Measurements from ENCODE around the gene UROD.

UROD gene

DNA sequence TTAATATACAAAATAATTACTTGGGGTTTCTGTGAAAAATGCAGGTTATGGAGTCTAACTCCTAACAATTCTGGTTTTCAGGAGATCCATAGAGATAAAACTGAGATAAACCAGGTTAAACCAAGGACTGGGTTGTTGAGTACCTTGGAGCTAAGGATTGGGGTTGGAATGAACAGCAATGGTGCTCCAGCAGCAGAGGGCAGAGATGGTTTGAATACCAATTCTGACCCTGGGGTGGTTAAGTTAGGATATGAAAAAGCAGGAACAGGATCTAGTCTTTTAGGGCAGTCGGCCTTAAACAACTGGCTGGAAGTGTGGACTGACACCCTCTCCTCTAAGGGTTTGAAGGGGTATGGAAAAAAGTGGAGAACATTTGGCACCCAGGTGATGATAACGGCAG lies 53.0 kb downstream of the UROD start:
- no peak overlapping the region for H3K4me3 ChIP-seq (ENCODE audit: low read depth, low read length)
- TF ChIP-seq, protein P1, sequence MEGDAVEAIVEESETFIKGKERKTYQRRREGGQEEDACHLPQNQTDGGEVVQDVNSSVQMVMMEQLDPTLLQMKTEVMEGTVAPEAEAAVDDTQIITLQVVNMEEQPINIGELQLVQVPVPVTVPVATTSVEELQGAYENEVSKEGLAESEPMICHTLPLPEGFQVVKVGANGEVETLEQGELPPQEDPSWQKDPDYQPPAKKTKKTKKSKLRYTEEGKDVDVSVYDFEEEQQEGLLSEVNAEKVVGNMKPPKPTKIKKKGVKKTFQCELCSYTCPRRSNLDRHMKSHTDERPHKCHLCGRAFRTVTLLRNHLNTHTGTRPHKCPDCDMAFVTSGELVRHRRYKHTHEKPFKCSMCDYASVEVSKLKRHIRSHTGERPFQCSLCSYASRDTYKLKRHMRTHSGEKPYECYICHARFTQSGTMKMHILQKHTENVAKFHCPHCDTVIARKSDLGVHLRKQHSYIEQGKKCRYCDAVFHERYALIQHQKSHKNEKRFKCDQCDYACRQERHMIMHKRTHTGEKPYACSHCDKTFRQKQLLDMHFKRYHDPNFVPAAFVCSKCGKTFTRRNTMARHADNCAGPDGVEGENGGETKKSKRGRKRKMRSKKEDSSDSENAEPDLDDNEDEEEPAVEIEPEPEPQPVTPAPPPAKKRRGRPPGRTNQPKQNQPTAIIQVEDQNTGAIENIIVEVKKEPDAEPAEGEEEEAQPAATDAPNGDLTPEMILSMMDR (IDR thresholded peaks at IDR 0.05; ENCODE audit: borderline replicate concordance, insufficient read depth, low read depth, low read length) = no peak

Measured in GM12875 (cell line).